Measurements from ENCODE around the gene GCK. TPM values are rescaled to one million over a fixed set of nuclear protein-coding genes. Genes with fewer than 3 reads are reported as not detected.
A peak's percentile ranks its signal among the peaks of the same experiment; 100 is the strongest.

The GCK gene
- total RNA-seq, 3 donors from 2014 or later (not counting 1 experiment from before 2014, with no cell fraction given) = not detected

DNA sequence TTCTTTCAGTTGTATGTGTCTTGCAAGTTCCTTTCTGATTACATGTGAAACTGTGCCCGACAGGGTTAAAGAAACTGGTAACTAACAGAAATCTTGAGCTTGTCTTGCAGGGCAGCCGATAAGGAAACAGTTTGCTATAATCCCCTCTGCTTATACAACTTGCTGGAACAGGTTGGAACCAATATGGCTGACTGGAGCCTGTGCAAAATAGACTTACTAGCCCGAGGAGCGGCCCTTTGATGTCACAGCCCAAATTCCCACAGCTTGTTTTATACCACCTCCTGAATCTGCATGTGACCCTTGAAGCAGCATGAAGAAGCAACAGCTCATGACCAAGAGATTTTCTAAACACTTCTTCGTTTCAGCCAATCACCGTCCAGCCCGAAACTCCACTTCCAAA lies 8.2 kb upstream of the GCK start:
- no peaks in the 10 kb centered on the region for H3K36me3 ChIP-seq (ENCODE audit: control insufficient read depth, insufficient read depth, low read length)
- TF ChIP-seq, protein P1, sequence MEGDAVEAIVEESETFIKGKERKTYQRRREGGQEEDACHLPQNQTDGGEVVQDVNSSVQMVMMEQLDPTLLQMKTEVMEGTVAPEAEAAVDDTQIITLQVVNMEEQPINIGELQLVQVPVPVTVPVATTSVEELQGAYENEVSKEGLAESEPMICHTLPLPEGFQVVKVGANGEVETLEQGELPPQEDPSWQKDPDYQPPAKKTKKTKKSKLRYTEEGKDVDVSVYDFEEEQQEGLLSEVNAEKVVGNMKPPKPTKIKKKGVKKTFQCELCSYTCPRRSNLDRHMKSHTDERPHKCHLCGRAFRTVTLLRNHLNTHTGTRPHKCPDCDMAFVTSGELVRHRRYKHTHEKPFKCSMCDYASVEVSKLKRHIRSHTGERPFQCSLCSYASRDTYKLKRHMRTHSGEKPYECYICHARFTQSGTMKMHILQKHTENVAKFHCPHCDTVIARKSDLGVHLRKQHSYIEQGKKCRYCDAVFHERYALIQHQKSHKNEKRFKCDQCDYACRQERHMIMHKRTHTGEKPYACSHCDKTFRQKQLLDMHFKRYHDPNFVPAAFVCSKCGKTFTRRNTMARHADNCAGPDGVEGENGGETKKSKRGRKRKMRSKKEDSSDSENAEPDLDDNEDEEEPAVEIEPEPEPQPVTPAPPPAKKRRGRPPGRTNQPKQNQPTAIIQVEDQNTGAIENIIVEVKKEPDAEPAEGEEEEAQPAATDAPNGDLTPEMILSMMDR (IDR thresholded peaks at IDR 0.05) = no peak
- intact Hi-C loops (cut with micrococcal nuclease) = no loop called here
- DNase-seq (no peak), ATAC-seq (no peak)
- no peaks in the 10 kb centered on the region for H3K9me3 ChIP-seq (ENCODE audit: control insufficient read depth, insufficient read depth, low read length)
- Mint-ChIP-seq H3K4me3 (no peak overlapping the region), H3K36me3 (no peaks in the 10 kb centered on the region), H3K27me3 (ENCODE audit: low read depth in 2 of 2) (peaks cover 22 to 35% of the 10 kb centered on the region in 2 donors), H3K4me1 (peaks cover 12% of the 10 kb centered on the region in 2 donors), H3K27ac (no peak overlapping the region), H3K9me3 (peaks cover 0 to 2% of the 10 kb centered on the region in 2 donors)
- H3K27ac ChIP-seq (ENCODE audit: low read length) = no peak overlapping the region
- WGBS (ENCODE audit: insufficient coverage) = 87% methylated on average over 7 of the region's 7 CpGs
- H3K4me3 ChIP-seq (ENCODE audit: low read length) = no peak overlapping the region
- no peaks in the 10 kb centered on the region for H3K27me3 ChIP-seq (ENCODE audit: control insufficient read depth, insufficient read depth, low read length)
- H3K4me1 ChIP-seq (ENCODE audit: control insufficient read depth, insufficient read depth, low read length) = peaks cover 8% of the 10 kb centered on the region

DNA sequence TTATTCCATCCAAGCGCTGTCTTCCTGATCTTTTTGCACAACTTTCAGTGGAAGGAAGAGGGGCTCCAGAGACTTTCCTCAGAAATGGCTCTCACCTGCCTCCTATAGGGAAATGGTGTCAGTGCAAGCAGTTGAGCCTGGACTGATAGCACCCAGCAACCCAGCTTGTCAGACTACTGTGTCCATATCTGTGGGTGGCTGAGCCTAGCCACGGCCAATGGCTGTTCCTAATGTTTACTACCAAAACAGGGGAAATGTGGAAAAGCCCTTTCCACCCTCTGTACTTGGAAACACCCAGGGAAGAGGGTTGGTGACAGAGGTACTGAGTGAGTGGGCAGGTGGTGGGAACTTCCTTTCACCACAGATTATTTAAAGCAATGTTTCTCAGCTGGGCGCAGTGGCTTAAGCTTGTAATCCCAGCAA lies 7.2 kb upstream of the GCK start:
- WGBS (ENCODE audit: insufficient coverage) = 17% methylated on average over 2 of the region's 3 CpGs
- no peak for ATAC-seq
- Mint-ChIP-seq H3K27me3 (ENCODE audit: low read depth in 2 of 2) (peaks cover 25 to 39% of the 10 kb centered on the region in 2 donors), H3K4me1 (peaks cover 2% of the 10 kb centered on the region in 2 donors), H3K4me3 (no peak overlapping the region), H3K27ac (no peak overlapping the region), H3K36me3 (no peaks in the 10 kb centered on the region), H3K9me3 (peaks cover 0 to 2% of the 10 kb centered on the region in 2 donors)
- Histone ChIP-seq H3K27me3 (ENCODE audit: control insufficient read depth, insufficient read depth, low read length) (peaks cover 3% of the 10 kb centered on the region), H3K36me3 (ENCODE audit: control insufficient read depth, insufficient read depth, low read length) (no peaks in the 10 kb centered on the region), H3K9me3 (ENCODE audit: control insufficient read depth, insufficient read depth, low read length) (no peaks in the 10 kb centered on the region), H3K4me3 (ENCODE audit: low read length) (no peak overlapping the region), H3K4me1 (ENCODE audit: control insufficient read depth, insufficient read depth, low read length) (peaks cover 3% of the 10 kb centered on the region), H3K27ac (ENCODE audit: low read length) (no peak overlapping the region)
- peak in 1 of 2 donors; percentile 58 for DNase-seq
- TF ChIP-seq, protein P1 (IDR thresholded peaks at IDR 0.05) = peak; percentile 35
- intact Hi-C loops (cut with micrococcal nuclease) = no loop called here

DNA sequence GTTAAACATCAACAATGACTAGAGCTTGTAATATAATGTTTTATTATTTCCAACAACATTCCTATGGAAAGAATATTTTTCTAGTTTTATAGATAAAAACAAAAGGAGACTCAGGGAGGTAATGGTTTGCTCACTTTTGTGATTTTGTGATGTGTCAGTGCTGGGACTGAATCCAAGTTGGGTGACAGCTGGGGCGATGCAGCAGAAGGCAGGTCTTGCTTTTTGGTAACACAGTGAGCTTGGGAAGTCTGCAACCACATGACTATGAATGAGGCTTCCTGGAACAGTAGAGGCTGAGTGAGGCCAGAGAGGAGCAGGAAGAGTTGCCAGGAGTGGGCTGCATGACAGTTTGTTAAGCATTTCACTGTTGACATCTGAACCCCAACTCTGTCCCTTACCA lies 6.7 kb upstream of the GCK start:
- Histone ChIP-seq H3K4me1 (ENCODE audit: control insufficient read depth, insufficient read depth, low read length) (no peaks in the 10 kb centered on the region), H3K27ac (ENCODE audit: low read length) (no peak overlapping the region), H3K9me3 (ENCODE audit: control insufficient read depth, insufficient read depth, low read length) (no peaks in the 10 kb centered on the region), H3K27me3 (ENCODE audit: control insufficient read depth, insufficient read depth, low read length) (peaks cover 3% of the 10 kb centered on the region), H3K36me3 (ENCODE audit: control insufficient read depth, insufficient read depth, low read length) (no peaks in the 10 kb centered on the region), H3K4me3 (ENCODE audit: low read length) (no peak overlapping the region)
- H3K36me3 Mint-ChIP-seq = no peaks in the 10 kb centered on the region
- peaks cover 27 to 45% of the 10 kb centered on the region in 2 donors for H3K27me3 Mint-ChIP-seq (ENCODE audit: low read depth in 2 of 2)
- no peak overlapping the region for H3K27ac Mint-ChIP-seq
- DNase-seq (no peak), ATAC-seq (no peak)
- no peaks in the 10 kb centered on the region for H3K4me1 Mint-ChIP-seq
- TF ChIP-seq, protein P1 (IDR thresholded peaks at IDR 0.05) = no peak
- no peak overlapping the region for H3K4me3 Mint-ChIP-seq
- intact Hi-C loops (cut with micrococcal nuclease) = no loop called here
- WGBS (ENCODE audit: insufficient coverage) = 16% methylated on average over 1 of the region's 1 CpG
- H3K9me3 Mint-ChIP-seq = peaks cover 0 to 2% of the 10 kb centered on the region in 2 donors

DNA sequence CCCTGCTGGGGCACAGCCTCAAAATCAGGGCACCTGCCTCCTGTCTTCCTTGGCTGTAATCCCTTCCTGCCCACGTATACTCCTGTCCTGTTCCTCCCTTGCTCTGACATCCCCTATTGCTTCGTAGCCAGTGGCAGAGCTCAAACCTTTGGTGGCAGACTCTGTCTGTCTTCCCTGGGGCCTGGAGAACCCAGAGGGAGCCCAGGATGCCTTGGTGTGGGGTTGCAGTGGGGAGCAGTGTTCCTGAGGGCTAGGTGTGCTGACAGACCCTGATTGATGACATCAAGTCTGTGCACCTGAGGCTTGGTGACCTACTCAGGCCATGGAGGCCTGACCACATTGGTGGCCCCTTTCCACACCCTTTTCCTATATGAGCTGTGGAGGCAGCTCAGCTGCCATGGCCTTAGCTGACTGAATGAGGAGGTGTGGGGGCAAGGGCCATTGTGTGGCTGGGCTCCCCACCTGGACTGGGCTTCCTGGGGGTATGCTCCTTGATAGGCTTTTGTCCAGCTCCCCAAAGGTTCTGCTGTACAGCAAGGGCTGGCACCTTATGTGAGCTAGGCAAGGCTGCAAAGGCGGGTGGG lies 5.4 kb upstream of the GCK start:
- Histone ChIP-seq H3K4me1 (ENCODE audit: control insufficient read depth, insufficient read depth, low read length) (no peaks in the 10 kb centered on the region), H3K27me3 (ENCODE audit: control insufficient read depth, insufficient read depth, low read length) (peaks cover 3% of the 10 kb centered on the region), H3K9me3 (ENCODE audit: control insufficient read depth, insufficient read depth, low read length) (no peaks in the 10 kb centered on the region), H3K4me3 (ENCODE audit: low read length) (no peak overlapping the region), H3K27ac (ENCODE audit: low read length) (no peak overlapping the region), H3K36me3 (ENCODE audit: control insufficient read depth, insufficient read depth, low read length) (no peaks in the 10 kb centered on the region)
- Mint-ChIP-seq H3K4me1 (no peaks in the 10 kb centered on the region), H3K27ac (no peak overlapping the region), H3K4me3 (no peak overlapping the region), H3K9me3 (no peaks in the 10 kb centered on the region), H3K27me3 (ENCODE audit: low read depth in 2 of 2) (peaks cover 27 to 51% of the 10 kb centered on the region in 2 donors), H3K36me3 (no peaks in the 10 kb centered on the region)
- DNase-seq (no peak), ATAC-seq (no peak)
- intact Hi-C loops (cut with micrococcal nuclease) = no loop called here
- TF ChIP-seq, protein P1 (IDR thresholded peaks at IDR 0.05) = no peak
- 93% methylated on average over 3 of the region's 3 CpGs for WGBS (ENCODE audit: insufficient coverage)
